Gastrocnemius medialis (tissue), 4 donors: Measurements from ENCODE around the gene SAV1.

Experiments used
- CTCF ChIP-seq, 5 experiments: fragments of 450-650 bp in 3 of 5; fragments of 200-600 bp in 2 of 5; sonication (generic) in 2 of 5; IDR thresholded peaks in 4 of 5; conservative IDR thresholded peaks in 1 of 5; 1 replicate in 4 of 5; 2 replicates in 1 of 5; pipeline ENCODE4 v1.5.1; 2016 to 2019; ENCODE audit warnings: antibody characterized with exemption in 5 of 5, mild to moderate bottlenecking in 3 of 5, moderate library complexity in 3 of 5
- POLR2A ChIP-seq, 2 donors: fragments of 450-650 bp; IDR thresholded peaks; one replicate each; pipeline ENCODE4 v1.6.1; 2017; ENCODE audit warnings: antibody characterized with exemption in 2 of 2, mild to moderate bottlenecking in 2 of 2, moderate library complexity in 2 of 2

DNA sequence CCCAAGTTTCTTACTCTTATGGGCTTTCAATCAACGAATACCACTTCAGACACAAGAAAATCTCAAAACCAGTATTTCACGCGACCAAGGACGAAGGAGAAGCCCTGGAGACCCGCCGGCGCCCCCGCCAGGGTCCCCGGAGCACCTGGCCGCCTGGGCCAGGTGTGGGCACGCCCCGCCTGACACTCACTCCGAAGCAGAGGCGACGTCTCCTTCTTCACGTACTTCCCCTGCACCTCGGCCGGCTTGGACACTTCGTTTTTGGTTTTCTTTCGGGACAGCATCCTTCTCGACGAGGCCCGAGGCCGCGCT is 466 bp downstream of the SAV1 start:
- TF ChIP-seq CTCF (IDR thresholded peaks at IDR 0.05 in 4 of 5, conservative IDR thresholded peaks at IDR 0.05 in 1 of 5) (no peak), POLR2A (IDR thresholded peaks at IDR 0.05) (no peak)
